Measurements from ENCODE around the gene AMIGO2.
"Not testable (repeated sequence)": the region's sequence is repeated elsewhere in the genome, so short reads cannot be mapped to it uniquely, and the experiment has no call there.

Gene AMIGO2

GRCh38 chr12:47067771-47068431, 11.9 kb downstream of the AMIGO2 start:
- TF ChIP-seq CTCF (IDR thresholded peaks at IDR 0.05; ENCODE audit: insufficient read depth, low read depth, low read length, missing control alignments): no peak
- no peak overlapping the region for H3K4me3 ChIP-seq (ENCODE audit: low read depth, low read length)
- DNase-seq (ENCODE audit: low read depth): no peak

- no peak for TF ChIP-seq CTCF (IDR thresholded peaks at IDR 0.05; ENCODE audit: insufficient read depth, low read depth, low read length, missing control alignments)
- H3K4me3 ChIP-seq (ENCODE audit: low read depth, low read length): no peak overlapping the region
- no peak for DNase-seq (ENCODE audit: low read depth)
Measured at GRCh38 chr12:47067176-47067575, 12.6 kb downstream of the AMIGO2 start.

- DNase-seq (ENCODE audit: low read depth): no peak
- no peak for TF ChIP-seq CTCF (IDR thresholded peaks at IDR 0.05; ENCODE audit: insufficient read depth, low read depth, low read length, missing control alignments)
- H3K4me3 ChIP-seq (ENCODE audit: low read depth, low read length): no peak overlapping the region
Measured at GRCh38 chr12:47066278-47067025, 13.3 kb downstream of the AMIGO2 start.

- TF ChIP-seq CTCF (IDR thresholded peaks at IDR 0.05; ENCODE audit: insufficient read depth, low read depth, low read length, missing control alignments): no peak
- no peak for DNase-seq (ENCODE audit: low read depth)
- H3K4me3 ChIP-seq (ENCODE audit: low read depth, low read length): no peak overlapping the region
Measured at GRCh38 chr12:47065546-47065945, 14.2 kb downstream of the AMIGO2 start.

- not testable (repeated sequence) for DNase-seq (ENCODE audit: low read depth); H3K4me3 ChIP-seq (ENCODE audit: low read depth, low read length)
Measured at GRCh38 chr12:47058640-47059039, 21.1 kb downstream of the AMIGO2 start.

GRCh38 chr12:47056944-47057343, 22.8 kb downstream of the AMIGO2 start:
- H3K4me3 ChIP-seq (ENCODE audit: low read depth, low read length); DNase-seq (ENCODE audit: low read depth): not testable (repeated sequence)

GRCh38 chr12:47055856-47056255, 23.9 kb downstream of the AMIGO2 start:
- H3K4me3 ChIP-seq (ENCODE audit: low read depth, low read length); DNase-seq (ENCODE audit: low read depth): not testable (repeated sequence)

GRCh38 chr12:47054659-47055058, 25.1 kb downstream of the AMIGO2 start:
- no peak for DNase-seq (ENCODE audit: low read depth)
- no peak for TF ChIP-seq CTCF (IDR thresholded peaks at IDR 0.05; ENCODE audit: insufficient read depth, low read depth, low read length, missing control alignments)
- H3K4me3 ChIP-seq (ENCODE audit: low read depth, low read length): no peak overlapping the region
